Karpas-422 (cell line): ENCODE measurements around the gene NEU4. TPM values are rescaled to one million over a fixed set of nuclear protein-coding genes. Genes with fewer than 3 reads are reported as not detected.

Experiments
- DNase-seq: peaks from one replicate; pipeline ENCODE4 v3.0.0-alpha.2; 2015
- H2AFZ ChIP-seq: fragments of 200-600 bp; sonication (generic); 2 replicates; pipeline ENCODE4 v1.6.1; 2014; ENCODE audit warnings: antibody characterized with exemption, low read length, mixed read lengths
- H3K27ac ChIP-seq: fragments of 200-600 bp; sonication (generic); 2 replicates; pipeline ENCODE4 v1.5.1; 2014; ENCODE audit warnings: mild to moderate bottlenecking, low read length, moderate library complexity
- H3K27me3 ChIP-seq: fragments of 200-600 bp; sonication (generic); 2 replicates; pipeline ENCODE4 v1.6.1; 2014; ENCODE audit warnings: low read length, mixed read lengths
- H3K36me3 ChIP-seq: fragments of 200-600 bp; sonication (generic); 2 replicates; pipeline ENCODE4 v1.6.1; 2014; ENCODE audit warnings: low read length, mixed read lengths; ENCODE audit not compliant: insufficient read depth
- H3K4me1 ChIP-seq: fragments of 200-600 bp; sonication (generic); 2 replicates; pipeline ENCODE4 v1.6.1; 2014; ENCODE audit warnings: mild to moderate bottlenecking, low read length, mixed read lengths
- H3K4me2 ChIP-seq: fragments of 200-600 bp; sonication (generic); 2 replicates; pipeline ENCODE4 v1.6.1; 2014; ENCODE audit warnings: low read length, low read depth, mild to moderate bottlenecking; ENCODE audit not compliant: poor library complexity, severe bottlenecking
- H3K4me3 ChIP-seq: fragments of 200-600 bp; sonication (generic); 2 replicates; pipeline ENCODE4 v1.5.1; 2014; ENCODE audit warnings: mild to moderate bottlenecking, antibody characterized with exemption, low read length, mixed read lengths
- H3K79me2 ChIP-seq: fragments of 200-600 bp; sonication (generic); 2 replicates; pipeline ENCODE4 v1.6.1; 2014; ENCODE audit warnings: mild to moderate bottlenecking, low read length, mixed read lengths
- H3K9ac ChIP-seq: fragments of 200-600 bp; sonication (generic); 2 replicates; pipeline ENCODE4 v1.6.0; 2014; ENCODE audit warnings: low read length
- H3K9me2 ChIP-seq: fragments of 200-600 bp; sonication (generic), shearing (Covaris generic); replicated peaks from 2 replicates; pipeline ENCODE4 v1.6.0; 2014; ENCODE audit warnings: mild to moderate bottlenecking, low read length, moderate library complexity; ENCODE audit not compliant: insufficient read depth
- H3K9me3 ChIP-seq: fragments of 300-700, 200-600 bp; sonication (generic); 2 replicates; pipeline ENCODE4 v1.6.1; 2014; ENCODE audit warnings: low read length, mixed read lengths
- H4K20me1 ChIP-seq: fragments of 200-600 bp; sonication (generic); 2 replicates; pipeline ENCODE4 v1.6.1; 2014; ENCODE audit warnings: mild to moderate bottlenecking, antibody characterized with exemption, low read length, low read depth; ENCODE audit not compliant: insufficient read depth
- total RNA-seq: library from RNA; depleted of rRNA; stranded (reverse); fragments of >200 nt; shearing (Covaris generic); gene quantifications from 2 replicates; pipeline ENCODE4 v1.2.3, GENCODE V29; 2014; ENCODE audit warnings: low replicate concordance

Gene NEU4
- total RNA-seq, 1 experiment from 2014 or later = not detected

DNA sequence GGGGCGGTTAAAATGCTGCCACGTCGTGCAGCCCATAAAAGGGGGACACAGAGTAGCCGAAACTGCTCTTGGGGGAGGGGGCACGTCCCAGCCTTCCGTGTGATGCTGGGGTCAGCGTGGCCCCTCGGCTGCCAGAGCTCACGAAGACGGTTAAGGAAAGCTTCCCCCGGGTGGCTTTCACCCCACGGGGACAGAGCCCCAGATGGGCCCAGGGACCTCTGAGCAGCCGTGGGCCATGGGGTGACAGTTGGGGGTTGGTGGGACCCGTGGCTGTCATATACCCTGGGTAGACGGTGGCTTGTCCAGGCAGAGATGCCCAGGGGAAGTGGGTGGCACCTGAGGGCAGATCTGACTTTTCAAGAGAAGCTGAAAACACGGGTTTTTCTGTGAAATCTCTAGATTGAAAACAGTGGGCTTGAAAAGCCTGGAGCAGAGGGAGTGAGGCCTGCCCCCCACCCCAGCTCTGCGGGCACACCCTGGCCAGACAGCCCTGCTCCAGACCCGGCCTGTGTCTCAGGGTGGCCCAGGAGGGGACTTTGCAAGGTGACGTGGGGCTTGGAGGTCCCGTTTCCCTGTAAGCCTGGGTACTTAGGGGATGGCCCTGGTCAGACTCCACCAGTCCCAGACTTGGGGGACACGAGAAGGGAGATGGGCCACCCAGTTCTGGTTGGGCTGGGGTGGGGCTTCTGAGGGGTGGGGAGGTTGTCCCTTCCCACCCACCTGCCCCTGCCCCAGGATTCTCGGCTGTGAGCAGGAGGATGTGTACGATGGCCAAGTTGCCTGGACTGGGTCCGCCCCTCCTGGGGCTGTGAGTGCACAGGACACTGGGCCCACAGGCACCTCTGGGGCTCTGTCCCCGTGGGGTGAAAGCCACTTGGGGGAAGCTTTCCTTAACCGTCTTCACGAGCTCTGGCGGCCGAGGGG, 652 bp downstream of the NEU4 start:
- no peak overlapping the region for H3K27ac ChIP-seq
- no peak overlapping the region for H3K9ac ChIP-seq
- no peaks in the 10 kb centered on the region for H3K36me3 ChIP-seq
- no peaks in the 10 kb centered on the region for H3K9me2 ChIP-seq
- no peak for DNase-seq
- no peak overlapping the region for H2AFZ ChIP-seq
- H3K4me1 ChIP-seq = no peaks in the 10 kb centered on the region
- no peaks in the 10 kb centered on the region for H4K20me1 ChIP-seq
- no peak overlapping the region for H3K4me2 ChIP-seq
- no peaks in the 10 kb centered on the region for H3K9me3 ChIP-seq
- H3K27me3 ChIP-seq = no peaks in the 10 kb centered on the region
- no peaks in the 10 kb centered on the region for H3K79me2 ChIP-seq
- H3K4me3 ChIP-seq = no peak overlapping the region

DNA sequence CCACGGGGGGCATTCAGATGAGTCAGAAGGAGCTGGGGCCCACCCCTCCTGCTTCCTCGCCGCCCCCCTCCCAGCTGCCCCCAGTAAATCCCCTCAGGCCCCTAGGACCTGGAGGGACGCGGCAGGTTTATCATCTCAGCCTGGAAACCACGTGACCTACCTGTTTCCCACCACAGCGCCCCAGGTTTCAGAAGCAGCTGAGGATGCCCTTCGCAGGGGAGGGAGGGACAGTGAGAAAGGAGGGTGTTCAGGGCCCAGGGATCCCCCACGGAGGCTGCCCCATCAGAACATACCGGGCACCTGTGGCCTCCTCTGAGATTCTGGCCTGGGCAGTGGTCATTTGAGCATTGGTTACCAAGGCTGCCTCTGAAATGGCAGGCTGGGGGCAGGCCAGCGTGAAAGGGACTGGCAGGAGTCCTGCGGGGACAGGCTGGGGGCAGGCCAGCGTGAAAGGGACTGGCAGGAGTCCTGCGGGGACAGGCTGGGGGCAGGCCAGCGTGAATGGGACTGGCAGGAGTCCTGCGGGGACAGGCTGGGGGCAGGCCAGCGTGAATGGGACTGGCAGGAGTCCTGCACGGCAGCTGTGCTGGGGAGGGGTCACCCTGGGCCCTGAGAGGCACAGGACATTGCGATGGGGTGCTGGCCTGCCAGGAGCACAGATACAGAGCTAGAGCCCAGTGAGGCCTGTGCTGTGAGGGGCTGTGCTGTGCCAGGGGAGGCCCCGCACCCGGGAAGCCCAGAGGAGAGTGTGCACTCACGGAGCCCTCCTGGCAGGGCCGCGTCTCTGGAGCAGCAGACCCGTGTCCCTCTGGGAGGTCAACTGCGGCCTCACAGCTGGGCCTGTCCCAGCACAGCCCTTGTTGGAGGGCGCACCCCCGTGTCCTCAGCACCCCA, 1.6 kb downstream of the NEU4 start:
- Histone ChIP-seq H3K27me3 (no peaks in the 10 kb centered on the region), H4K20me1 (no peaks in the 10 kb centered on the region), H3K9me2 (no peaks in the 10 kb centered on the region), H3K9me3 (no peaks in the 10 kb centered on the region), H3K79me2 (no peaks in the 10 kb centered on the region), H3K36me3 (no peaks in the 10 kb centered on the region), H2AFZ (no peak overlapping the region), H3K27ac (no peak overlapping the region), H3K9ac (no peak overlapping the region), H3K4me2 (no peak overlapping the region), H3K4me3 (no peak overlapping the region), H3K4me1 (no peaks in the 10 kb centered on the region)
- DNase-seq = no peak

DNA sequence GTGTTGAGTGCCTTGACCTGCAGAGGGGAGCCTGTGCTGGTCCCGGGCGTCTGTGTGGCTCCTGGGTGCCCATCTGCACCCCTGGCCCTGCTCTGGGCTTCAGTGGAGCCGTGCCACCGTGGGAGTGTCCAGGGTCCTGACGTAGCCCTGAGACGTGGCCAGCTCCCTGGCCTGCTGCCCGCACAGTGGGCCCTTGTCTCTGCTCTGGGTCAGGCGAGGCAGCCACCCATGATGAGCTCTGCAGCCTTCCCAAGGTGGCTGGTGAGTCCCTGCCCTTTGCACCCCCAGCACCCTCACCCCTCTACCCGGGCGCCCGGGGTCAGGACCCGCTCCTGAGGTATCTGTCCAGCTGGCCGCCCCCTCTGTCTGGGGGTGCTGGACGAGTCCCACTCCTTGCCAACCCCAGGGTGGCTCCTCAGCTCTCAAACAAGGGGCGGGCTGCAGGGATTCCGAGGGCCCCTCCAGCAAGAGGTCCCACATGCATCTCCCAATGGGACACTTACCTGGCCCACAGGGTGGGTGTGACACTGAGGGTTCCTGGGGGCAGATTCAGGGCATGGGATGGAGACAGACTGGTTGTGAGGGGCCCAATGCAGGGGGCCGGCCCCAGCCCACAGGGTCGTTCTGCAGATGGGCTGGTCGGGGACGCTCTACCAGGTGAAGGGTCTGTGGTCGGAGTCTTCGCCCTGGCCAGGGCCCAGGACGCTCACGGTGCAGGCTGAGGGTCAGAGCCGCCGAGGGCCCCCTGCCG, 2.4 kb downstream of the NEU4 start:
- Histone ChIP-seq H3K79me2 (no peaks in the 10 kb centered on the region), H2AFZ (no peak overlapping the region), H3K9me2 (no peaks in the 10 kb centered on the region), H3K4me2 (no peak overlapping the region), H3K9me3 (no peaks in the 10 kb centered on the region), H3K36me3 (no peaks in the 10 kb centered on the region), H3K4me3 (no peak overlapping the region), H4K20me1 (no peaks in the 10 kb centered on the region), H3K9ac (no peak overlapping the region), H3K27me3 (no peaks in the 10 kb centered on the region), H3K27ac (no peak overlapping the region), H3K4me1 (no peaks in the 10 kb centered on the region)
- DNase-seq = no peak

DNA sequence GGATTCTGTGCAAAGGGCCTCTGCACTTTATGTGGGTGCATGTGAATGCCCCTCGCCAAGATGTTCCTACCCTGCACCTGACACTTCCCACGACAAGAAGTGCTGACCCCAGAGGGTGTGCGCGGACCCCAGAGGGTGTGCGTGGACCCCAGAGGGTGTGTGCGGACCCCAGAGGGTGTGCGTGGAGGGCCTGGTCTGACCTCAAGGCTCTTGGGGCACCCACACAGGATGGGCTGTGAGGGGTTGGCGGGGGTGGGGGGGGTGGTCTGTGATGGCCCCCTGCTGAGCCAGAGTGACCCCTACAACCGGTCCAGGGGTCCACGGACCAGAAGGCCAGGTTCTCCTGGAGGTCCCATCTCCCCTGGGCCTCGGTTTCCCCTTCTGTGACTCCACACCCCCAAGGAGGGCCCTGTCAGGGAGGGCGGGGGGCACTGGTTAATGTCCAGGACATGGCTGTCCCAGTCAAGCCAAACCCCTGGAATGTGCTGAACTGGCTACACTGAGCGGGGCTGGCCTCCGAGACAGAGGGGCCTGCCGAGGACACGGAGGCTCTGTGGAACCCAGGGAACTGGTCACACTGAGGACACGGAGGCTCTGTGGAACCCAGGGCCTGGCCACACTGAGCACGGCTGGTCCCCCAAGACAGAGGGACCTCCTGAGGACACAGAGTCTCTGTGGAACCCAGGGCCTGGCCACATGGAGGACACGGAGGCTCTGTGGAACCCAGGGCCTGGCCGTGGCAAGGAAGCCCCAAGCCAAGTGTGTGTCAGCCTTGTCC, 3.1 kb downstream of the NEU4 start:
- H3K9me3 ChIP-seq = no peaks in the 10 kb centered on the region
- no peak overlapping the region for H3K4me2 ChIP-seq
- H3K36me3 ChIP-seq = no peaks in the 10 kb centered on the region
- H3K79me2 ChIP-seq = no peaks in the 10 kb centered on the region
- no peak overlapping the region for H3K27ac ChIP-seq
- no peak overlapping the region for H2AFZ ChIP-seq
- no peaks in the 10 kb centered on the region for H3K4me1 ChIP-seq
- DNase-seq = no peak
- H3K4me3 ChIP-seq = no peak overlapping the region
- H3K9ac ChIP-seq = no peak overlapping the region
- H4K20me1 ChIP-seq = no peaks in the 10 kb centered on the region
- no peaks in the 10 kb centered on the region for H3K9me2 ChIP-seq
- H3K27me3 ChIP-seq = no peaks in the 10 kb centered on the region

DNA sequence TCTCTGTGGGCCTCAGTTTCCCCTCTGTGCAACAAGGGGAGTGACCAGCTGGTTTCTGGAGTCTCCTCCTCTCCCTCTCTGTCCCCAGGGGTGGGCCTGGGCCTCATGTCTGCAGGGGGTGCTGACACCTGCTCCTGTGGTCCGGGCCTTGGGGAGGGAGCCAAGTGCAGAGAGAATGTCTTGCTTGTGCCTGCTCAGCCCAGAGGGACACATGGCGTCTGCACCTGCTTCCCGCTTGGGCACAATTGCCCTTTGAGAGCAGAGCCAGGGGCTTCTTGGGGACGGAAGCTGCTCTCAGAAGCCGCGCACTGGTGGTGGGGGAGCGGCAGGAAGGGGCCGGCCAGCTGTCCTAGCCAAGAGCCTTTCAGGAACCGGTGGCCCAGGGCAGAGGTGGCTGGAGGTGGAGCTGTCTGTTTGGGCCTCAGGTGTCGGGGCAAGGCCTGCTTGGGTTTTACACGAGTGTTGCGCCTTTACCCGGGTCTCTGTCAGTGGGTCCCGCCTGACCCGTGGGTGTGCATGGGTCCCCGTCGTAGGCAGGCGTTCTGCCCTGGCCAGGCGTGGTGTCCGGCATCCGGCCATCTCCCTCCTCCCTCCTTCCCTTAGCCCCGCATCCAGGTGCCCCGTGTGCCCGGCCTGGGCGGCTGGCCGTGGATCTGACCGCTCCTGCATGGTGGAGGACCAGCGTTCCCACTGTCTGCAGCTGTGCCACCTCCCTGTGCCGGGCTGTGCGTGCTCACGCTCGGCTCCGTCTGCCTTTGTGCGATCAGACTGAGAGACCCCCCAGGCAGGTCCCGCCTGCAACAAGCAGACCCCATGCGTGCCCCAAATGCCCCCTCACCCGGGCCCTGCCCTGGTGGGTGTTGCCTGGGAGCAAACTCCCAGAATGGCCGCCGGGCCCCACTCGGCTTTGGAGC, 4.0 kb downstream of the NEU4 start:
- H3K79me2 ChIP-seq = no peaks in the 10 kb centered on the region
- no peaks in the 10 kb centered on the region for H4K20me1 ChIP-seq
- H2AFZ ChIP-seq = no peak overlapping the region
- no peak overlapping the region for H3K9ac ChIP-seq
- no peak overlapping the region for H3K4me2 ChIP-seq
- no peak overlapping the region for H3K4me3 ChIP-seq
- no peaks in the 10 kb centered on the region for H3K4me1 ChIP-seq
- H3K27ac ChIP-seq = no peak overlapping the region
- H3K27me3 ChIP-seq = no peaks in the 10 kb centered on the region
- no peaks in the 10 kb centered on the region for H3K9me2 ChIP-seq
- no peaks in the 10 kb centered on the region for H3K9me3 ChIP-seq
- no peaks in the 10 kb centered on the region for H3K36me3 ChIP-seq
- DNase-seq = peak; percentile 50

DNA sequence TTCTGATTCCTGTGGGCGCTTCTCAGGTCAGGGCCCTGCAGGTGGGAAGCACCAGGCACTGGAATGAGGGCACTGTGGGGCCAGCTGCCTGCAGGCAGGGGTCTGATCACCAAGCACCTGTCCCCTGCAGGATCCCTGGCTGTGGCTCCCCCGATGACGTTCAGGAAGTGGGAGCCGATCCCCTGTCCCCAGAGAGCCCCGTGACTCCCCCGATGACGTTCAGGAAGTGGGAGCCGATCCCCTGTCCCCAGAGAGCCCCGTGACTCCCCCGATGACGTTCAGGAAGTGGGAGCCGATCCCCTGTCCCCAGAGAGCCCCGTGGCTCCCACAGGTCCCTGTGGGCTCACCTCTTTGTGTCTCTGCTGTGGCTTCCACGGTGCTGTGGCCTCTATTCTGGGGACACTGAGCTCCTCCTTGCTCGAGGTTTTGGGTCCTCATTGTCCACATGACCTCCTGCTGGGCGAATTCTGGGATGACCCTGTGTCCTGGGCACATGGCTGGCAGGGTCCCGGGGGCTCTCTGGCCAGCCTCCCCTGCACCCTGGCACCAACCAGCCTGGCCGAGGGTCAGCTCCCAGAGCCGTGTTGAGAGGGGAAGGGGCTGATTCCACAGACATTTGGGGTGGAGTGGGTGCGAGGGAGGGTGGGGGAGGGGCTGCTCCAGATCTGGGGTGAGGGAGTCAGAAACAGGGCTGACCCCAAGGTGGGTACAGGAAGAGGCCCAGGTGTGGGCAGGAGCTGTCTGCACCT, 4.8 kb downstream of the NEU4 start:
- DNase-seq = no peak
- no peaks in the 10 kb centered on the region for H3K36me3 ChIP-seq
- no peaks in the 10 kb centered on the region for H4K20me1 ChIP-seq
- H3K4me3 ChIP-seq = no peak overlapping the region
- no peaks in the 10 kb centered on the region for H3K79me2 ChIP-seq
- no peaks in the 10 kb centered on the region for H3K4me1 ChIP-seq
- no peak overlapping the region for H3K4me2 ChIP-seq
- H3K9me3 ChIP-seq = no peaks in the 10 kb centered on the region
- no peak overlapping the region for H2AFZ ChIP-seq
- H3K27ac ChIP-seq = no peak overlapping the region
- no peak overlapping the region for H3K9ac ChIP-seq
- no peaks in the 10 kb centered on the region for H3K27me3 ChIP-seq
- H3K9me2 ChIP-seq = no peaks in the 10 kb centered on the region

DNA sequence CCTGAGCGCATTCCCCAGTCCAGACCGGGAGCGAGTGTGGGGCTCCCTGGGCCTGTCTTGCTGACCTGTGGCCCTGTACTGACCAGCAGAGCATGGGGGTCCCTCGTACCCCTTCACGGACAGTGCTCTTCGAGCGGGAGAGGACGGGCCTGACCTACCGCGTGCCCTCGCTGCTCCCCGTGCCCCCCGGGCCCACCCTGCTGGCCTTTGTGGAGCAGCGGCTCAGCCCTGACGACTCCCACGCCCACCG, 5.3 kb downstream of the NEU4 start:
- no peak overlapping the region for H3K4me2 ChIP-seq
- H3K27ac ChIP-seq = no peak overlapping the region
- H3K9ac ChIP-seq = no peak overlapping the region
- no peaks in the 10 kb centered on the region for H3K9me3 ChIP-seq
- H3K27me3 ChIP-seq = no peaks in the 10 kb centered on the region
- H2AFZ ChIP-seq = no peak overlapping the region
- DNase-seq = no peak
- no peaks in the 10 kb centered on the region for H4K20me1 ChIP-seq
- no peak overlapping the region for H3K4me3 ChIP-seq
- H3K79me2 ChIP-seq = no peaks in the 10 kb centered on the region
- no peaks in the 10 kb centered on the region for H3K9me2 ChIP-seq
- H3K36me3 ChIP-seq = no peaks in the 10 kb centered on the region
- H3K4me1 ChIP-seq = no peaks in the 10 kb centered on the region
